ENCODE measurements around the gene CELSR1.
"Not testable (repeated sequence)": the region's sequence is repeated elsewhere in the genome, so short reads cannot be mapped to it uniquely, and the experiment has no call there.

CELSR1 gene

DNA sequence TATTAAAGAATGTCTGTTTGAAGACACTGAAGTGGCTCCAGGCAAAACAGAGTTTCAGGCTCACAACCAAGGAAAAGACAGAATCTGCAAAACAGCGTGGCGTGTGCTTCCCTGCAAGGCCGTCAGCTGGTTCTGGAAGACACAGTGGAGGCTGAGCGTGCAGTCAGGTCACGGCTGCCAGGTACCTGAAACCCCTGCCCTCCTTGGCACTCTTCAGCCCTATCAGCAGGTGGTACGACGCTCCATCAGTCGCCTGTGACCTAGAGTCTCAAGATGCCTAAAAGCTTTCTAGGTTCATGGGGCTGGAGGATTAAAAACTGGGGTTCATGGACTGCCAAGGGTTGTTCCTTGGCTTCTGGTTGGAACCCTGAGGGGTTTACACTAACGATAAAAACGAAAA is 136.1 kb downstream of the CELSR1 start:
- no peaks in the 10 kb centered on the region for H3K4me1 ChIP-seq (ENCODE audit: control insufficient read depth, insufficient read depth, low read length)
- H3K27ac ChIP-seq (ENCODE audit: low read depth, low read length): no peak overlapping the region
- H3K36me3 ChIP-seq (ENCODE audit: control insufficient read depth, insufficient read depth, low read length): peaks cover 3% of the 10 kb centered on the region; the same call in 1 of the 2 replicates
- H3K4me3 ChIP-seq (ENCODE audit: low read depth, low read length): no peak overlapping the region
- no peak overlapping the region for H3K9ac ChIP-seq (ENCODE audit: low read depth, low read length)
- no peaks in the 10 kb centered on the region for H3K9me3 ChIP-seq (ENCODE audit: control insufficient read depth, insufficient read depth, low read length)
- H3K27me3 ChIP-seq (ENCODE audit: control insufficient read depth, insufficient read depth, low read length): no peaks in the 10 kb centered on the region

DNA sequence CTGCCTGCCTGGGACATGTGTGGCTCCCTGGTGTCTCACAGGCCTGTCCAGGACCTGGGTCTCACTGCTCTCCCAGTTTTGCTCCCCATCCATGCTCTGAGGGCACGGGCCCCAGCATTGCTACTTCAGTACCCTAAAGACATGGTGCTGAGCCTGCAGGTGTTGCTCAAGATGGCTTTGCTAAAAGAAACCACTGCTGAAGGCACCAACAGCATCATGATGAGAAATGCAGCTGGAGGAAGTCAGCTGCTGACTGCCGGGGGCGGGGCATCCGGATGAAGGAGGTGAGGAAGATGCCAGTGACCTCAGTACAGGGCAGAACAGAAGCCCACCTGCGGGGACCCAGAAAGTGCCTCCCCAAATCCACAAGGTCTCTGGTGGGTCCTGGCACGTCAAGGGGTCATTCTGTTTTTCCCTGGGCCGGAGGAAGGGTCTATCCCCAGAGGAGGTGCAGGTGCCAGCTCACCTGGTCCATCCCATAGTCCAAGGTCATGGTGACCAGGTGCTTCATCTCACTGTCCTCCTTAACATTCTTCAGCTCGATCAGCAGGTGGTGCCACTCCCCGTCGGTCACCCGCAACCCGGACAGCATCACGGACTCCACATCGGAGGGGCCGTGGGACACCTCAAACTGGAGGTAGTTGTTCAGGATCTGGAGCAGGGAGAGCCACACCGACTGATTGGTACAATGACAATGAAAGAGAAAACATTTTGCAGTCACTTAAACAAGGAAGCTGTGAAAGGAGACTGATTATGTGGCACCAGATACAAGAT is 138.0 kb downstream of the CELSR1 start:
- Histone ChIP-seq H3K36me3 (ENCODE audit: control insufficient read depth, insufficient read depth, low read length) (peaks cover 3% of the 10 kb centered on the region; the same call in 1 of the 2 replicates), H3K4me1 (ENCODE audit: control insufficient read depth, insufficient read depth, low read length) (no peaks in the 10 kb centered on the region), H3K27ac (ENCODE audit: low read depth, low read length) (no peak overlapping the region), H3K9ac (ENCODE audit: low read depth, low read length) (no peak overlapping the region), H3K9me3 (ENCODE audit: control insufficient read depth, insufficient read depth, low read length) (no peaks in the 10 kb centered on the region), H3K4me3 (ENCODE audit: low read depth, low read length) (no peak overlapping the region), H3K27me3 (ENCODE audit: control insufficient read depth, insufficient read depth, low read length) (no peaks in the 10 kb centered on the region)

GRCh38 chr22:46397951-46398350 is 139.5 kb downstream of the CELSR1 start:
- H3K9ac ChIP-seq (ENCODE audit: low read depth, low read length): no peak overlapping the region
- H3K9me3 ChIP-seq (ENCODE audit: control insufficient read depth, insufficient read depth, low read length): no peaks in the 10 kb centered on the region
- H3K4me3 ChIP-seq (ENCODE audit: low read depth, low read length): no peak overlapping the region
- H3K4me1 ChIP-seq (ENCODE audit: control insufficient read depth, insufficient read depth, low read length): no peaks in the 10 kb centered on the region
- H3K36me3 ChIP-seq (ENCODE audit: control insufficient read depth, insufficient read depth, low read length): peaks cover 3% of the 10 kb centered on the region; the same call in 1 of the 2 replicates
- H3K27me3 ChIP-seq (ENCODE audit: control insufficient read depth, insufficient read depth, low read length): no peaks in the 10 kb centered on the region
- H3K27ac ChIP-seq (ENCODE audit: low read depth, low read length): no peak overlapping the region

- Histone ChIP-seq H3K4me1 (ENCODE audit: control insufficient read depth, insufficient read depth, low read length) (no peaks in the 10 kb centered on the region), H3K9ac (ENCODE audit: low read depth, low read length) (no peak overlapping the region), H3K36me3 (ENCODE audit: control insufficient read depth, insufficient read depth, low read length) (peaks cover 3% of the 10 kb centered on the region; the same call in 1 of the 2 replicates), H3K27me3 (ENCODE audit: control insufficient read depth, insufficient read depth, low read length) (no peaks in the 10 kb centered on the region), H3K4me3 (ENCODE audit: low read depth, low read length) (no peak overlapping the region), H3K9me3 (ENCODE audit: control insufficient read depth, insufficient read depth, low read length) (no peaks in the 10 kb centered on the region), H3K27ac (ENCODE audit: low read depth, low read length) (no peak overlapping the region)
Observed at GRCh38 chr22:46397514-46397913, 139.9 kb downstream of the CELSR1 start.

- not testable (repeated sequence) for H3K4me1 ChIP-seq (ENCODE audit: control insufficient read depth, insufficient read depth, low read length); H3K9ac ChIP-seq (ENCODE audit: low read depth, low read length); H3K9me3 ChIP-seq (ENCODE audit: control insufficient read depth, insufficient read depth, low read length); H3K4me3 ChIP-seq (ENCODE audit: low read depth, low read length); H3K27ac ChIP-seq (ENCODE audit: low read depth, low read length); H3K27me3 ChIP-seq (ENCODE audit: control insufficient read depth, insufficient read depth, low read length); H3K36me3 ChIP-seq (ENCODE audit: control insufficient read depth, insufficient read depth, low read length)
Observed at GRCh38 chr22:46397049-46397448, 140.4 kb downstream of the CELSR1 start.

DNA sequence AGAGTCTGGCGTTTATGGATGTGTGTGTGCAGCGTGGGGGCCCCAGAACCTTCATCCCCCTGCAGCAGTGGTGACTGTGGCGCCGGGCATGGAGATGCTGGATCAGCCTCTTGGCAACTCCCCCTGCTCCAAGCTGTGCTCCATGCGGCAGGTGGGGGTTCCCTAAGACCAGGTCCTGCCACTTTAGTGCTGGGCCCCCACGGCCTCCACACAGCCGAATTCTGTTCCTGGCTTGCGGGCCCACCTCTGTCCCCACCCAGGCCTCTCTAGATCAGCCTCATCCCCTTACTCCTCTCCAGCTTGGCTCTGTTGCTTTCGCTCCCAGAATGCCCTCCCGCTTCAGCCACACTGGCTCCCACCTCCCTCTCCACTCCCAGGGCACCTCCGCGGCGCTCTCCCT is 142.3 kb downstream of the CELSR1 start:
- no peaks in the 10 kb centered on the region for H3K4me1 ChIP-seq (ENCODE audit: control insufficient read depth, insufficient read depth, low read length)
- no peaks in the 10 kb centered on the region for H3K9me3 ChIP-seq (ENCODE audit: control insufficient read depth, insufficient read depth, low read length)
- no peak overlapping the region for H3K9ac ChIP-seq (ENCODE audit: low read depth, low read length)
- no peaks in the 10 kb centered on the region for H3K27me3 ChIP-seq (ENCODE audit: control insufficient read depth, insufficient read depth, low read length)
- H3K27ac ChIP-seq (ENCODE audit: low read depth, low read length): no peak overlapping the region
- H3K4me3 ChIP-seq (ENCODE audit: low read depth, low read length): no peak overlapping the region
- peaks cover 3% of the 10 kb centered on the region; the same call in 1 of the 2 replicates for H3K36me3 ChIP-seq (ENCODE audit: control insufficient read depth, insufficient read depth, low read length)

GRCh38 chr22:46394622-46395021 is 142.8 kb downstream of the CELSR1 start:
- no peaks in the 10 kb centered on the region for H3K9me3 ChIP-seq (ENCODE audit: control insufficient read depth, insufficient read depth, low read length)
- H3K9ac ChIP-seq (ENCODE audit: low read depth, low read length): no peak overlapping the region
- H3K27me3 ChIP-seq (ENCODE audit: control insufficient read depth, insufficient read depth, low read length): no peaks in the 10 kb centered on the region
- no peak overlapping the region for H3K4me3 ChIP-seq (ENCODE audit: low read depth, low read length)
- no peaks in the 10 kb centered on the region for H3K4me1 ChIP-seq (ENCODE audit: control insufficient read depth, insufficient read depth, low read length)
- H3K27ac ChIP-seq (ENCODE audit: low read depth, low read length): no peak overlapping the region
- peaks cover 3% of the 10 kb centered on the region; the same call in 1 of the 2 replicates for H3K36me3 ChIP-seq (ENCODE audit: control insufficient read depth, insufficient read depth, low read length)

DNA sequence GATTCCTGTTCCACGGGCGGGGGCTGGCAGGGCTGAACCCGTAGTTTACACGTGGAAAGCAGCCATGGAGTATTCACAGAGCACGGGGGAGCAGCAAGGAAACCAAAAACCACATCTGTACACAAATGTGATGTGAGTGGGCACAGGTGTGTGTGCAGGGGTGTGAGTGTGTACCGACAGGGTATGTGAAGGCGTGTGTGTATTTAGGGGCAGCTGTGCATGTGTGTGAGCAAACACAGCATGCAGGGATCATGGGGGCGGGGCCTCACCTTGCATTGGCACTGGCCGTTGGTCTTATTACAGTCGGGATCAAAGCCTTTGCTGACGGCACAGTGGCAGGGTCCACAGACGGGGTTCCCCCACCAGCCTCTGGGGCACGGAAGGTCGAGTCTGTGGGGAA is 143.5 kb downstream of the CELSR1 start:
- Histone ChIP-seq H3K9ac (ENCODE audit: low read depth, low read length) (no peak overlapping the region), H3K4me1 (ENCODE audit: control insufficient read depth, insufficient read depth, low read length) (no peaks in the 10 kb centered on the region), H3K27ac (ENCODE audit: low read depth, low read length) (no peak overlapping the region), H3K9me3 (ENCODE audit: control insufficient read depth, insufficient read depth, low read length) (no peaks in the 10 kb centered on the region), H3K36me3 (ENCODE audit: control insufficient read depth, insufficient read depth, low read length) (peaks cover 3% of the 10 kb centered on the region; the same call in 1 of the 2 replicates), H3K4me3 (ENCODE audit: low read depth, low read length) (no peak overlapping the region), H3K27me3 (ENCODE audit: control insufficient read depth, insufficient read depth, low read length) (no peaks in the 10 kb centered on the region)

GRCh38 chr22:46392137-46392844 is 145.1 kb downstream of the CELSR1 start:
- H3K4me3 ChIP-seq (ENCODE audit: low read depth, low read length): no peak overlapping the region
- H3K27me3 ChIP-seq (ENCODE audit: control insufficient read depth, insufficient read depth, low read length): no peaks in the 10 kb centered on the region
- no peak overlapping the region for H3K27ac ChIP-seq (ENCODE audit: low read depth, low read length)
- no peaks in the 10 kb centered on the region for H3K9me3 ChIP-seq (ENCODE audit: control insufficient read depth, insufficient read depth, low read length)
- no peaks in the 10 kb centered on the region for H3K4me1 ChIP-seq (ENCODE audit: control insufficient read depth, insufficient read depth, low read length)
- no peaks in the 10 kb centered on the region for H3K36me3 ChIP-seq (ENCODE audit: control insufficient read depth, insufficient read depth, low read length)
- H3K9ac ChIP-seq (ENCODE audit: low read depth, low read length): no peak overlapping the region

GRCh38 chr22:46391486-46392136 is 145.8 kb downstream of the CELSR1 start:
- no peaks in the 10 kb centered on the region for H3K36me3 ChIP-seq (ENCODE audit: control insufficient read depth, insufficient read depth, low read length)
- no peak overlapping the region for H3K9ac ChIP-seq (ENCODE audit: low read depth, low read length)

More at GRCh38 chr22:46391486-46392136, 145.8 kb downstream of the CELSR1 start:
- no peaks in the 10 kb centered on the region for H3K4me1 ChIP-seq (ENCODE audit: control insufficient read depth, insufficient read depth, low read length)
- no peak overlapping the region for H3K4me3 ChIP-seq (ENCODE audit: low read depth, low read length)
- H3K27ac ChIP-seq (ENCODE audit: low read depth, low read length): no peak overlapping the region
- no peaks in the 10 kb centered on the region for H3K9me3 ChIP-seq (ENCODE audit: control insufficient read depth, insufficient read depth, low read length)
- no peaks in the 10 kb centered on the region for H3K27me3 ChIP-seq (ENCODE audit: control insufficient read depth, insufficient read depth, low read length)

Measured in HUES48 (cell line).